HG03095 (cell line): ENCODE measurements around the gene LRP1-AS.

ENCODE experiments used
- ATAC-seq: cut with Tn5 transposase; IDR thresholded peaks from one replicate; pipeline ENCODE4 v1.9.1; 2021; ENCODE audit warnings: moderate library complexity; ENCODE audit not compliant: unreplicated experiment

LRP1-AS gene

DNA sequence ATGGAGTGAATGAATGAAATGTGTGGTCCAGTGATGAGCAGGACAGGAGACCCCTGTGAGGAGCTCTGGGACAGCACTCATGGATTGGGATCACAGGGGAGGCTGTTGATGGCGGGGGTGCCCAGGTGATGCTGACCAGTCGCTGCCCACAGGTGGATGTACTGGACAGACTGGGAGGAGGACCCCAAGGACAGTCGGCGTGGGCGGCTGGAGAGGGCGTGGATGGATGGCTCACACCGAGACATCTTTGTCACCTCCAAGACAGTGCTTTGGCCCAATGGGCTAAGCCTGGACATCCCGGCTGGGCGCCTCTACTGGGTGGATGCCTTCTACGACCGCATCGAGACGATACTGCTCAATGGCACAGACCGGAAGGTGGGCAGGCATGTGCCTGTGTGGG, 13.3 kb upstream of the LRP1-AS start:
- no peak for ATAC-seq

DNA sequence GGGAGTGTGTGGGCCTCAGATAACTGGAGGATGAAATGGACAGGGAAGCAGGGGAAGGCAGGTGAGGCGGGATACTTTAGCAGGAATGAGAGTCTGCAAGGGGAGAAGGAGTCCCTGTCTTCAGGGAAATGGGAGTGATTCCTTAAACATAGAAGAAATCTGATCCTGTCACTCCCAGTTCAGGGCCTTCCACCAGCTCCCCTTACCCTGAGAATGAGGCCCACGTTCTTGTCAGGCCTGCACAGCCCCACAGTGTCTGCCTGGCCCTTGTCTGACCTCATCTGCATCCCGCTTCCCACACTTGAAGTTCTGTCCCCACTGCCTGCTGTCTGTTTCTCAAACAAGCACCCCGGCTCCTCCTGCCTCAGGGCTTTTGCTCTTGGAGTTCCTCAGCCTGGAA, 12.6 kb upstream of the LRP1-AS start:
- no peak for ATAC-seq

DNA sequence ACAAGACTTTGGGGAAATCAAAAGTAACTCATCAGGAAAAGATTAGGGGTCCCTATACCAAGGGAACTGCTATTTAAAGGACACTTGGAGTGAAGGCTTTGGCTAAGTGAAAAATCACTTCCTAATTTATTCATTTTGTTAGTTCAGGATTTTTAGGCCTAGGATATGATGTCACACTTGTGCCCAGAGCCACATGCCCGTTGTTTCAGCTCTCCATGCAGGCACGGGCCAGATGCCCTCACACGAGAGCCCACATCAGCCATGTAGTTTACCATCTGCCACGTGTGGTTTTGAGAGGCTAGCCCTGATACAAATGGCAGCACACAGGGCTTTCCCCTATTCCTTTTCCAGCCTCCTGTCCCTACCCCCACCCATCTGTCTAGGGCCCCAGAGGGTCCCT, 11.9 kb upstream of the LRP1-AS start:
- no peak for ATAC-seq

DNA sequence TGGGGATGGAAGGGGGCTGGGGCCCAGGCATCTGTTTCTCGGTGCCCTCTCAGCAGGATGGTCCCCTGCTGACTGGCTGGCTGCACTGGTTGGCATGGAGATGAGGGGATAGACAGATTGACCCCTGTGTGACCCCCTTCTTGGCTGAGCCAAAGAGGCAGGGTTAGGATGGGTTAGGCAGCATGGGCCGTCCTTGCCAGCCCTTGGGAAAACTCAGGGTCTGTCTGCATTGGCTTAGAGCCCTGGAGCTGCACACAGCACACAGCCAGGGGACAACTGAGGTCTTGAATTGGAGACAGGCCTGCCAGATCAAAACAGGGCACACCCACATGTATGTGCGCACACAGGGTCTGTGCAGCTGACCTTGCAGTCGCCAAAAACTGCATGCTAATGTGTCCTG, 11.2 kb upstream of the LRP1-AS start:
- ATAC-seq, result no peak

DNA sequence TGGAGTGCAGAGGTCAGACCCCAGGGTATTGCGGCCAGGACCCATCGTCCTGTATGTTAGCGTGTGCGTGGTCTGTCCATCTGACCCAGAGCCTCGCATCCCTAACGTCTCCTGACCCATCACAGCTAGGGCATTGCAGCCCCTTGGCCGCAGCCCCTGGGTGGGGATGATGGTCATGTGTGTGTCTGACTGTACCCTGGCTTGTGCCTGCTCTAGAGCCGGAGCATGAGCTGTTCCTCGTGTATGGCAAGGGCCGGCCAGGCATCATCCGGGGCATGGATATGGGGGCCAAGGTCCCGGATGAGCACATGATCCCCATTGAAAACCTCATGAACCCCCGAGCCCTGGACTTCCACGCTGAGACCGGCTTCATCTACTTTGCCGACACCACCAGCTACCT, 10.8 kb upstream of the LRP1-AS start:
- ATAC-seq, result no peak

DNA sequence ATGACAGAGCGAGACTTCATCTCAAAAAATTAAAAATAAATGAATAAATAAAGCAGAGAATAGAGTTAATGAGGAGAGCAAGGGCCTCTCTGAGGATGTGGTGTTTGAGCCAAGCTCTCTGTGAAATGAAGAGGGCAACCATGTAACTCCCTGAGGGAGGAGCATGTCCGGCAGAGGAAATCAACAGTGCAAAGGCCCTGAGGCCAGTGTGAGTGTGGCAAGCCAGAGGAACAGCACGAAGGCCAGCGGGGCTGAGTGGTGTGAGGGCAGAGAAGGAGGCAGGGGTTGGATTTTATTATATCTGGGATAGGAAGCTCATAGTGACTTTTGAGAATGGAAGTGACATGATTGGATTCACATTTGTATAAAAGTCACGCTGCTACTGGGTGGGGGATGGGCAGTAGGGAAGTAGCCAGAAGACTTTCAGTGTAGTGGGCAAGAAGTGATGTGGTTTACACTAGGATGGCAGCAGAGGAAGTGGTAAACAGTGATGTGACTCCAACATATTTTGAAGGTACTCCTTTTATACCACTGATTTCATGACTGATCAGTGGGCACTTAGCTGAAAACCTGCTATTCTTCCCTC, 10.3 kb upstream of the LRP1-AS start:
- ATAC-seq, result no peak

DNA sequence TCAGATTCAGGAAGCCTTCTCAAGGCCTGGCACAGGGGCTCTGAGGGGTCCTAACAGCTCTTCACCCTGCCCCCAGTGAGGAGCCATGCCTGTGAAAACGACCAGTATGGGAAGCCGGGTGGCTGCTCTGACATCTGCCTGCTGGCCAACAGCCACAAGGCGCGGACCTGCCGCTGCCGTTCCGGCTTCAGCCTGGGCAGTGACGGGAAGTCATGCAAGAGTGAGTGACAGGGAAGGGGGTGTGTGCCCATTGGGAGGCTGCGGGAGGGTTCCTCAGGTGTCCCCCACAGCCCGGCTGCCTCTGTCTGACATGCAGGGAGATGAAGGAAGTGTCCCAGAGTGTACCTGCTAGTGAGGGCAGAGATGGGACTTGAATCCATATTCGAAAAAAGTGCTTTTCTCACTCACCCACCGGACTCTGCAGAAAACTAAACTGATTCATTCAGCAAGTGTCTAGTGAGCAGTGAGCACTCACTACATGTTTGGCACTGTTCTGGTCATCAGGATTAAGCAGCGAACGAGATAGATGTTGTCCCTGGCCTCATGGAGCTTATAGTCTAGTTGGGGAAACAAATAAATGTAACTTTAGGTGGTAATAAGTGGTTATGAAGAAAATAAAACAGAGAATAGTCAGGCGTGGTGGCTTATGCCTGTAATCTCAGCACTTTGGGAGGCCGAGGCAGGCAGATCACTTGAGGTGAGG, 9.4 kb upstream of the LRP1-AS start:
- no peak for ATAC-seq

DNA sequence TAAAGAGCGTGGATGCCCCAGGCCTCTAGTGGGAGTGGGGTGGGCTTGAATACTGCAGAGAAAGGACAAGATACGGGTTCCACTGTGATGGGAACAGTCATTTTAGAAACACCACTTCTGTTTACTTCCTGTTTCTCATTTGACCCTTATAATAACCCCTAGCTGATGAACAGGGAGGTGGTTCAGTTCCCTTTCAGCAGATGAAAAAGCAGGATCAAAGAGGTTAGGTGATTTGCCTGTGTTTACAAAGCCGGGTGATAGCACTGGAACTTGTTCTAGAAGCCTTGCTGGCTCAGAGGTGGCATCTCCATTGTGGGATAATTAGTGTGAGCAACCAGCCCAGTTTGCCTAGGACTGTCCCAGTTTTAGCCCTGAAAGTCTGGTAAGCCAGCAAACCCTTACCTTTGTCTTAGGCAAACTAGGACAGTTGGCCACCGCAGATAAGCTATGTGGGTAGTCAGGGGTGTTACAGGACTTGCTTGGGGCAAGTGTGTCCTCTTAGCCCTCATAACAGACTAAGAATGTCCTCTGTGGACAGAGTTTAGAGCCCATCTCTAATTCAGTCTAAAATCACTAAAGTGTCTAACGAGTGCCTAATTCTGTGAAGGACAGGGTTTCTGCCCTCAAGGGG, 7.5 kb upstream of the LRP1-AS start:
- no peak for ATAC-seq

DNA sequence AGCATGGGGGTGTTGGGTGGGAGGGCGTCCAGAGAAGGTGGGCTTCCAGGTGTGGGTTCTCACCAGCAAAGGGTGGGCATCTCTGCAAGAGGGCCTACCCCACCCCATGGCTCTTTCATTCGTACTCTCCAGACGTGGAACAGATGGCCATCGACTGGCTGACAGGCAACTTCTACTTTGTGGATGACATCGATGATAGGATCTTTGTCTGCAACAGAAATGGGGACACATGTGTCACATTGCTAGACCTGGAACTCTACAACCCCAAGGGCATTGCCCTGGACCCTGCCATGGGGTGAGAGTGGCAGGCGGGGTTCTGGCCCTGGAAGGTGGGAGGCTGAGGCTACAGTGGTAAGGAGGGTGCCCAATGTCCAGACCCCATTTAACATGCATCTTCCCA, 6.7 kb upstream of the LRP1-AS start:
- no peak for ATAC-seq

DNA sequence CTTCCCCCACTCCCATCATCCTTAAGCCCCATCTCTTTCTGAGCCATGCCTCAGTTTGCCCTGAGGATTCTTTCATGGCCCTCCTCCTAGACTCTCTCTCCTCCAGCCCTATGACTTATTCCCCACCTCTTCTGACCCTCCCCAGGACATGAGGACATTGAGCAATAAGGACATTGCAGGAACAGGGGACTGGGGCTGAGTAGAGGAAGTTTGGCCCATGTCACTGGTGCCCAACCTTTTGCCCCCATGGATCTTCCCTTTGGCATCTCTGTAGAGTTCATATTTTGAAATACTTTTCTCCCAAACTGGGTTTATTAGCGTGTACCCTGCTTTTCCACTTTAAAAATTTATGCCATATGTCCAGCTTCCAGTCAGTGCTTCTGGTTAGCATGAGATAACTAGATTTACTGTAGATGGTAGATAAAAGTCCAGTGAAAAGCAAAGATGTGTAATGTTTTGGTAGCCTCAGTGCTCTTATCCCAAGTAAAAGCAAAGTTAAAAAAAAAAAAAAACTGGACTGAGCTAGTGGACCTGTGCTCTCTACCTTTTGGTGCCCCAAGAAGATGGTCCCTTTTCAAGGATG, 6.1 kb upstream of the LRP1-AS start:
- ATAC-seq, result no peak

DNA sequence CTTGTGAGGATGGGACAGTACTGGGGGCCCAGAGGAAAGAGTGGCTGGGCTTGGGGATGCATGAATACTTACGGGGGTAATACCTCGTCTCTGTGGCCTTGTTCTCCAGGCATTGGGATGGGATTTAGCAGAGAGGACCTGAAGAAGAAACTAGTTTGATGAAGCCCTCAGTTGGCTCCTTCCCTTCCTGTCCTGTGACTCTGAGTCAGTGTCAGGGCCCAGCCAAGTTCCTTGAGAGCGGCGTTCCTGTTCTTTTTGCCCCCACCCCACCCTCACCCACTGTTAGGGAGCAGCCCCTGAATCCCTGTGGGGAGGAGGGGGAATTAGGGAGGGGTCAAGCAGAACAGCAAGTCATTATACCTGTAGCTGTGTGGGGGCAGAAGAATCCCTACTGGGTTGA, 5.2 kb upstream of the LRP1-AS start:
- ATAC-seq, result no peak

DNA sequence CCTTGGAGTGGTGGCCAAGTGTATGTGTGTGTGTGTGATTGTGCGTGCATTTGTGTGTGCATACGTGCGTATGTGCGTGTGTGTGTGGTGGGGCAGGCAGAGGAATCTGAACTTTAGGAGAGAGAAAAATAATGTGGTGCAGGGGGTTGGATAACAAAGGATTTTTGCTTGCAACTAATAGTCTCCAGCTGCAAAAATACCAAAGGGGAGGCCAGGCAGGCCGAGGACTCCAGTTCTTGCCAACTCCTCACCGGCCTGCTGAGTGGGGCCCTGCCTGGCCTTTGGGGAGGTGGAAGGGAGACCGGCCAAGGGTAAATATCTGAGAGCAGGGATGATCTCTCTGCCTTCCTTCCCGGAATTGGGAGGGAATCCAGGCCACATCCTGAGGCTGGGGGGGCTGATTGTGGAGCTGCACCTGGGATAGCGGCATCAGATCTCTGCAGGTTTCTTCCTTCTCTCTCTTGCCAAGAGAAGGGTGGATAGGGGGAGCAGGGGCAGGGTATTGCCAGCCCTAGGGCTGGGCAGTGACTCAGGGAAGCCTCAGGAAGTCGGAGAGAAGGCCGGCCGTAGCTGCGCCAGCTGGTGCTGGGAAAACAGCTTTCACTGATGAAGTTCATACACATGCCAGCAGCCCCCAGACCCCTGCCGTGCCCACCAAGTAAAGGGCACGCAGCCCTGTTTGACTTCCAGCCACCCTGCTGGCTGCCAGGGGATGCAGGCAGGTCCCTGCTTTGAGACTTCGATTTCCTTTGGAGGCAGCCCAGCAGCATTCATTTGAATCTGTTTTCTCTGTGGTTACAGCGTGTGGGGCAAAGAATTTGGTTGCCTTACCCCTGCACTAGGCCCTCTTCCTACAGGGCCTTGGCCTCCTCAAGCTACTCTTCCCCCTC, 4.6 kb upstream of the LRP1-AS start:
- no peak for ATAC-seq

DNA sequence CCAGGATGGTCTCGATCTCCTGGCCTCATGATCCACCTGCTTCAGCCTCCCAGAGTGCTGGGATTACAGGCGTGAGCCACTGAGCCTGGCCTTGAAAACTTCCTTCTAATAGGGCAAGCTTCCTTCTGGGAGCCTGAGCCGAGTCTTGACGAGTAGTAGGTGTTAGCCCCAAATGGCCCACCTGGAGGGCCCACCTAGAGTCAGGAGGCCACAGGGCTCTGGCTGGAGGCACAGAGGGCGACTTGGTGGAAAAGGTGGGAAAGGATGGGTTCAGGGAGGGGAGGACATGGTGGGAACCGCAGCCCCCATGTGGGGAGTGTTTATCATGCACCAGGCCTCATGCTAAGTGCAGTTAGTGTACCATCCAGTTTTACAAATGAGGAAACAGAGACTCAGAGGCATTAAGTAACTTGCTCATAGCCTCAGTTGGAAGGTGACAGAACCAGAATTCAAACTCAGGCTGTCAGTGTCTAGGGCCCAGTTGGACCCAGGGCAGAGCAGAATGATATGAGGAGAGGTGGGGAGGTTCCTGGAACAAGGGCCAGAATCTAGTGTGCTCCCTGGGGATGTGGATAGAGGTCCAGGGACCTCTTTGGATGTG, 3.1 kb upstream of the LRP1-AS start:
- ATAC-seq, result no peak

DNA sequence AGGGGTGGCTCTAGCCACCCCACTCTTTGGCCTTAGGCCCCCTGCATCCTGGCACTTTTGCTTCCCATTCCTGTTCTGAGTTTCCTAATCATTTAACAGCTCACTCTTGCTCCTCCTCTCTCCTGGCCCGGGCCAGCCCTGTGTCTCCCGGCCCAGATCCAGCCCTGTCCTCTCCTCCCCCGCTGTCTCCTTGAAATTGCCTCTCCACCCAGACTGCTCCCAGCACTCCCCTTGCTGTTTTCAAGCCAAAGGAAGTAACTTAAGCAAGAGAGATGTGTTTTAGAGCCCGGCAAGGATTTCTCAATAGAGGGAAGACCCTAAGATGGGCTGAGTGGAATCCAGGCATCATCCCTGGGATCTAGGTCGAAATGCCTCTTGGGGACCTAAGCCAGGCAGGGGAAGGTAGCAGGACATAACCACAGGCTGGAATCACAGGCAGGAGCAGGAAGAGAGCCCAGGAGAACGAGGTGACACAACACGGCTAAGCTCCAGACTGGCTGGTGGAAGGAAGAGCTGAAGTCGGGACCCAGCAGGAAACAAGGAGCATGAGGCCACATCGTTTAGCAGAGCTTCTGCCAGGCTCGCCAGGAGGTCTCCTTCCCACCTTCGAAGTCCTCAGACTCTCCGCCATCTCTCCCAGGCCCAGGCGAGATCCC, 2.0 kb upstream of the LRP1-AS start:
- ATAC-seq, result no peak

DNA sequence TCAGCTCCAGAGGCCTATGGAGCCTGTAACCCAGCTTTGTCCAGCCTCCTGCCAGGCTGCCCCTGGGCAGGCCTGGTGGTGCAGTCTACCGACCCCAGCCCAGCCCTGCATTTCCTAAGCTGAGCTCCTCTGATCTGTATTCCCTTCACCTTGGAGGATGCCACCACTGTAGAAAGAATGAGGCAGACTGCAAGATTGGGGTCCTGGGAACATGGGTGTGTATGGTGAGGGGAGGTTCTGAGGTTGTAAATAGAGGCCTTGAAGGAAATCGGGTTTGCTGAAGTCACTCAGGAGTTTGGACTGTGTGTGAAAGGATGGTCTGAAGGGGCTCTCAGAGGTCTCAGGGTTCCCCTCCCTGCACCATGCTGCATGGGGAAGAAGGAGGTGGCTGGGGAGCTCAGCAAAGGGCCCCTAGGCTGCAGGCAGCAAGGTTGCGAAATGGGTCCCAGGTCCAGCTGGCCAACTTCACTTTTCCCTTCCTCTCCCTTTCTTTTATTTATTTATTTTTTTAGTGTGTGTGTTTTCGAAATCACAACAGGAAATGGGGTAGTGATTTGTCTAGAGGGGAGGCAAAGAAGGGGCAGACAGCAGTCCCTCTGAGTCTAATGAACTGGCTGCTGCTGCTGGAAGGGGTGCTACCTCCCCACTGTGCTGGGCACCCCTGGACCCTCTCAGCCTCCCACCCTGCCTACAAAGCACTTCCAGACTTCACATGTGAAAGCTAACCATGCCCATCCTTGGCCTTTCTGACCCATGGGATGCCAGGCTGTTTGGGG, 1.2 kb upstream of the LRP1-AS start:
- ATAC-seq, result no peak

DNA sequence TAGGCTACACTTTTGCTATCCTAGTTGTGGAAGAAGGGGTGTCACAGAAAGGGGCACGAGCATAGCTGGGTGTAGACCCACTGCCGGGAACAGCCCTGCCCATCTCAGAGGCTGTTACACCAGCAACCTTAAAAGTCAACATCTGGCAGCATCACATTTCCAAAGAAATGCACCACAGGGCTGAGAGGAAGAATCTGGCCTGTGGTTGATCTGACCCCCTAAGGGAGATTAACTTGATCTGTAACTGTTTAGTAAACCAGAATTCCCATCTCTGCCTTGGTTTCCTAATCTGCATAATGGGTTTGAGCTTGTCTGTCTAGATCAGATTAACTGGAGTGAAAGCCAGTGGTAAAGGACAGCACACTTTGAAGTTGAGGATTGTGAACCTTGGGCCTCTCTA, 1.3 kb downstream of the LRP1-AS start:
- ATAC-seq, result no peak

DNA sequence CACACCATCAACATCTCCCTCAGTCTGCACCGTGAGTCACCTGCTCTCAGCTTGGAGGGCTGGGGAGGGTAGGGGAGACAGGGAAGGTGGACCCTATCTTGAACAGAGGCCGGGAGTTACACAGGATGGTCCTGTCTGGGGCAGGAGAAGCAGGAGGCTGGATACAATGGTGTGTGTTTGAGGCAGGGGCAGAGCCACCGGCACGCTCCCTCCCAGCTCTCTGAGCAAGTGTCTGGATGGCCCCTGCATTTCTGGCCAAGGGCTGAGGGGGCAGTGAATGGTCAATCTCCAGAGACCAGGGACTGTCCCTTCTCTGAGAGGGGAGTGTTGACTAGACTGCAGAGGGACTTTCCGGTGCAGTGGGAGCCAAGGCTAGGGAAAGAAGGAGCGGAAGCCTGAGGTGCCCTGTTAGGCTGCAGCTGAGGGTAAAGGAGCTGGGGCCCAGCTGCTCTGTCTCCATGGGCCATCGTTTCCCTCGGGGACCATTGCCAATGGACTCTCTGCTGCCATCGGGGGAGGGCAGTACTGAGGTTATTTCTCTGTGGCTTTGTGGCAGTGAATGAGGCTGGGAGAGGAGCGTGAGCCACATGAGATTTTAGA, 1.9 kb downstream of the LRP1-AS start:
- ATAC-seq, result no peak

DNA sequence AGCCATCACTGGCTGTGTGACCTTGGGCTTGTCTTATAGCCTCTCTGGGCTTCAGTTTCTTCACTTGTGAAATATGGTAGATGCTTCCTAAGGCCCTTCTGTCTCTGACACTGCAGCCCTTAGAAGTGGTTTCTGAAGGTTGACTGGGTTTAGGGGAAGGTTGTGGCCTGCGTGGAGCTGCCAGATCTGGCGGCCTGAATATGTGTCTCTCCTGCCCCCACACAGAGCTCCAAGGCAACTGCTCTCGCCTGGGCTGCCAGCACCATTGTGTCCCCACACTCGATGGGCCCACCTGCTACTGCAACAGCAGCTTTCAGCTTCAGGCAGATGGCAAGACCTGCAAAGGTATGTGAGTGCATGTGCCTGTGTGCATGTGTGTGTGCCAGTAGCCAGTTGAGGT, 4.0 kb downstream of the LRP1-AS start:
- no peak for ATAC-seq

DNA sequence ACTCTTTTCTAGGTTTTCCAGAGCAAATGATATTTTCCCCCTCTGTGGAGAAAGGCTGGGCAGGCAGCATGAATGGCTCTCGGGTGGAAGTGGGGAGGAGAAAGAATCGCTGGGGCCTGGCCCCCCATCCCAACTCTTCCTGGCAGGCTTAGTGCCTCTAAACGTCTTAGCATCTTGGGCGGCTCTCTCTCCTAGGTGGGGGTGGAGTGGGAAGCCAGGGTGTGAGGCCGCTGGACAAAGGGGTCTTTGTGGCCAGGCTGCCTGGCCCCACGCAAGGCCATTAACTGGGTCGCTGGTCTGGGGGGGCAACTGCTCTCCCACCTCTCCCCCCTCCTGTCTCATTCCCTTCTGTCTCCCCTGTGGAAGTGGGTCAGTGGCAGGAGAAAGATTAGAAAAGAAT, 4.7 kb downstream of the LRP1-AS start:
- ATAC-seq, result no peak
